ENCODE measurements around the gene TC2N.

TC2N gene

GRCh38 chr14:91835197-91835919 lies 32.0 kb downstream of the TC2N start:
- ChIA-PET POLR2A (no interaction called here), CTCF (interaction anchor here (0.9 kb wide), 1 partner anchor 10 kb away, joined by 3 read pairs; no protein-coding TSS in a partner anchor)
- TF ChIP-seq CTCF (IDR thresholded peaks at IDR 0.05; ENCODE audit: control extremely low read depth, extremely low read depth, low read depth, missing control alignments) = no peak
- no peak for DNase-seq (ENCODE audit: extremely low spot score)

GRCh38 chr14:91834571-91834970 lies 32.8 kb downstream of the TC2N start:
- TF ChIP-seq CTCF (IDR thresholded peaks at IDR 0.05; ENCODE audit: control extremely low read depth, extremely low read depth, low read depth, missing control alignments) = no peak
- DNase-seq (ENCODE audit: extremely low spot score) = no peak
- POLR2A ChIA-PET = no interaction called here
- CTCF ChIA-PET = no interaction called here

GRCh38 chr14:91831337-91831736 lies 36.0 kb downstream of the TC2N start:
- ChIA-PET POLR2A (no interaction called here), CTCF (no interaction called here)
- DNase-seq (ENCODE audit: extremely low spot score) = no peak
- no peak for TF ChIP-seq CTCF (IDR thresholded peaks at IDR 0.05; ENCODE audit: control extremely low read depth, extremely low read depth, low read depth, missing control alignments)

GRCh38 chr14:91830777-91831176 lies 36.6 kb downstream of the TC2N start:
- no peak for TF ChIP-seq CTCF (IDR thresholded peaks at IDR 0.05; ENCODE audit: control extremely low read depth, extremely low read depth, low read depth, missing control alignments)
- POLR2A ChIA-PET = no interaction called here
- no peak for DNase-seq (ENCODE audit: extremely low spot score)
- CTCF ChIA-PET = no interaction called here

- TF ChIP-seq CTCF (IDR thresholded peaks at IDR 0.05; ENCODE audit: control extremely low read depth, extremely low read depth, low read depth, missing control alignments) = no peak
- DNase-seq (ENCODE audit: extremely low spot score) = no peak
- CTCF ChIA-PET = interaction anchor here (0.9 kb wide), 1 partner anchor 180 kb away, joined by 3 read pairs; no protein-coding TSS in a partner anchor
- POLR2A ChIA-PET = no interaction called here
Observed at GRCh38 chr14:91829511-91829910, 37.8 kb downstream of the TC2N start.

- ChIA-PET CTCF (no interaction called here), POLR2A (no interaction called here)
- TF ChIP-seq CTCF (IDR thresholded peaks at IDR 0.05; ENCODE audit: control extremely low read depth, extremely low read depth, low read depth, missing control alignments) = no peak
- DNase-seq (ENCODE audit: extremely low spot score) = no peak
Observed at GRCh38 chr14:91827746-91828145, 39.6 kb downstream of the TC2N start.
